Cerebellar cortex (tissue), 1 donor: ENCODE measurements around the gene COPS8.

Experiments used
- DNase-seq: peaks from one replicate; pipeline ENCODE4 v3.0.0-alpha.2; 2015; ENCODE audit warnings: low spot score

Gene COPS8

DNA sequence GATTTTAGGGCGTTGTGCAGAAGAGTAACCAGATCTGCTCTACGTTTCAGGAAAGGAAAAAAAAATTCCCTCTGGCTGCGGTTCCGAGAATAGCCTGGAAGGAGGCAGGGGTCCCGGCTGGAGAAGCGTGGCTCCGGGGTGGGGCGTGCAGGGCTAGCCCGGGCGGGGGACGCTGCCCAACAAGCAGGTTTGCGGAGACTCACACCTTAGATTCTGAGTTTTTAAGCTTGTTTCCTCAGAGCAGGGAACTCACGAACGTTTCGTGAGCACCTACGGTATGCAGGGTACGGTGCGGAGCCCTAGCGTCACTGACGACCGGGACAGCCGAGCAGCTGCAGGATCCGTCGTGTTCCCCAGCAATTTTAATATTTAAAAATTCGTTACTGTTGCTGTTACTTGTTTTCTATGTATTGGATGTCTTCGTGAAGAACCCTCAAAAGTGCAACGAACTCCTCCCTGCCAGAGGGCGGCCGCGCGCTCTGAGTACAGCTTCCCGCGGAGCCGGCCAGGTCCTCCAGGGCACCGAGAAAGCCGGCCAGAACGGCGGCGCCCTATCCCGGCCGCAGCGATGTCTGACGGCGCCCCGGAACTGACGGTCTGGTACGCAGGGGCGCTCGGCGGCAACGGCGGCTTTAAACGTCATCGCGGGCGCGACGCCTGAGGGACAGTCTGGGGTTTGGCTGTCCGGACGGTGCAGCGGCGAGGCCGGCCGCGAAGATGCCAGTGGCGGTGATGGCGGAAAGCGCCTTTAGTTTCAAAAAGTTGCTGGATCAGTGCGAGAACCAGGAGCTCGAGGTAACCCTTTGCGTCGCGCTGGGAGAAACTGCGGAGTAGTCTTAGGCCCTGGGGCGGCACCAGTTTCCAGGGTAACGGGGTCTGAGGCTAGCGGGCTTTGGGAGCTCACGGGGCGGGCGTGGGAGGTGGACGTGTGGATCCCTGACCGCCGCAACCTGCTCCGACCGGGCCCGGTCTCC lies at the start of gene COPS8:
Gene COPS8, plus strand, starts transcription at position 642 of the 974 bp plus-strand sequence. Its CDS starts 76 bp downstream, at position 718.
- peak; percentile 92 for DNase-seq

GRCh38 chr2:237039301-237040031 lies 46.2 kb upstream of the COPS8 start:
- no peak for DNase-seq

DNA sequence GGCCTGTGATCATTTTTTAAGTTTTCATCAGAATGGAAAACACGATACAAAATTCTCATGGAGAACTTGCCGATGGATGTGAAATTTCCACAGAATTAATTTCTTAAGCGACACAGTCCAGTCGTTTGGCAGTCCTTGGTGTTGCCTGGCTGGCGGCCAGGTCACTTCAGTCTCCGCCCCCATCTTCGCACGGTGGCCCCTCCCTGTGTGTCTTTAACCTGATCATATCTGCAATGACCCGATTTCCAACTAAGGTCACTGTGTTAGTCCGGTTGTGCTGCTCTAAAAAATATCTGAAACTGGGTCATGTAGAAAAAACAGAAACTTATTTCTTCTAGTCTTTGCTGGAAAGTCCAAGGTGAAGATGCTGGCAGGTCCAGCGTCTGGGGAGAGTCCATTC lies 44.5 kb upstream of the COPS8 start:
- DNase-seq: no peak

- DNase-seq: no peak
Measured at GRCh38 chr2:237042101-237042500, 43.6 kb upstream of the COPS8 start.

DNA sequence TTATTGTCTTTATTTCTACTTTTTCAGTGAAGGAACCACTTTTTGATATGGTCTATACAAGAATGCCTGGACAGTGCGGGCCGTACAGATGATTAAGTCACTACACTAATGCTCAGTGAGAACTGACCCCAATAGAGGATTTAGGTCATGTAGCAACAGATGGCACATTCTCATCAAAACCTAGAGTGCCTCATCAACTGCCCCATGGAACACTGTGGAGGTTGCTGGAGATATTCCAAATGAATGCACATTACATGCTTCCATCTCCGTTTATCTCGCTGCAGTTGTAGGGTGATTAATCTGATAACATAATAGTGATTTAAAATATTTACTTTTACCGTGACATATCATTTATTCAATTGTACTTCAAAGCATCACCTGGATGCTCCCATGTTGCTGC lies 41.8 kb upstream of the COPS8 start:
- DNase-seq: peak; percentile 14

GRCh38 chr2:237044281-237044680 lies 41.4 kb upstream of the COPS8 start:
- DNase-seq: no peak

DNA sequence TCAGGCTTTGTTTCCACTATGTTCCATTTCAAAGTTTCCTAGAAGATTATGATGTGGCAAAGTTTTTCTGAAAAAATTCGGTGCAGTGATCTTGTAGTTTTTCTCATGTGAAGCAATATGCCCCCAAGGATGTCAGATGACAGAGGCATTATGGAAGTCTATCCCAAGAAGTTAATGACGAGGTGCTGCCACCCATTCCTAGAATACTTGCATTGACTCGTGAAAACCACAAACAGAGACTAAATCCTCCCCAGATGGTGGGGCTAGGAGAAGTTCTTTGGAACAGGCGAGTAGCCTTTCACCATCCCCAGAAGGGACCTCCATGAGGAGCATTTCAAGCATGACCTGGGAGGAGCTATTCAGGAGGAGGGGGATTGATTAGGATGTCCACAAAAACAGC lies 40.2 kb upstream of the COPS8 start:
- no peak for DNase-seq

- no peak for DNase-seq
Measured at GRCh38 chr2:237048595-237048994, 37.1 kb upstream of the COPS8 start.

DNA sequence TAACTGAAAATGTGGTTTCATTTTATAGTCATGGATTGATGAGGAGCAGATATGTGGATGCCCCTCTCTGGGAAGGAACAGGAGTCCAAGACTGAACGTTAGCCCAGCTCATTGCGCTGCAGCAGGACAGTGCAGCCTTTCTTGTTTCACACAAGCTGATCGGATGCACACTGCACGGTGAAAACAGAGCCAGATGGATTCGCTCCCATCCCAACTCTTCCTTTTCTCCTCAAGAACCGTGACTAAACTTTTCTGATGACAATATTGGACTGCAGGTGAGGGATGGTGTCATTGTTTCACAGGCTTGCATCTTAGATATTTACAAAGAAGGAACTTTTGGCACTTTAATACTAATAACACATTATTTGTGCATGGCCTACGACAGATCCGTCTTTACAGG lies 33.8 kb upstream of the COPS8 start:
- no peak for DNase-seq

DNA sequence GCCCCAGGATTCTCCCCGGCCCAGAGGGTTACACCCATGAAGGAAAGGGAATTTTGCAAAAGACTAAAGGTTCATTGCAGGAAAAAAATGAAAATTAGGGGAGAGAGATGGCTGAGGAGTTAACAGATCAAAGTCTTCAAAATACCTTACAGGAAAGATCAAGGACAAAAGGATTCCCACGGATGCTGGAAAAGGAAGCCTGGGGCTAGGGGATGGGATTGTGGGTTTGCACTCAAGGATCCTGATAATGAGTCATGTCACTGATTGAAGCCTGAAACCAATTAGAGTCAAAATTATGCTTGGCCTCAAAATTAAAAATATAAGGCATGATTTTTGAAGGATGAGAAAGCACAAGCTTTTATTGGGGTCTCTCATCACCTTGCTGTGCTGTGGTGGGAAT lies 32.6 kb upstream of the COPS8 start:
- DNase-seq: no peak

- no peak for DNase-seq
Measured at GRCh38 chr2:237055386-237056100, 30.1 kb upstream of the COPS8 start.

DNA sequence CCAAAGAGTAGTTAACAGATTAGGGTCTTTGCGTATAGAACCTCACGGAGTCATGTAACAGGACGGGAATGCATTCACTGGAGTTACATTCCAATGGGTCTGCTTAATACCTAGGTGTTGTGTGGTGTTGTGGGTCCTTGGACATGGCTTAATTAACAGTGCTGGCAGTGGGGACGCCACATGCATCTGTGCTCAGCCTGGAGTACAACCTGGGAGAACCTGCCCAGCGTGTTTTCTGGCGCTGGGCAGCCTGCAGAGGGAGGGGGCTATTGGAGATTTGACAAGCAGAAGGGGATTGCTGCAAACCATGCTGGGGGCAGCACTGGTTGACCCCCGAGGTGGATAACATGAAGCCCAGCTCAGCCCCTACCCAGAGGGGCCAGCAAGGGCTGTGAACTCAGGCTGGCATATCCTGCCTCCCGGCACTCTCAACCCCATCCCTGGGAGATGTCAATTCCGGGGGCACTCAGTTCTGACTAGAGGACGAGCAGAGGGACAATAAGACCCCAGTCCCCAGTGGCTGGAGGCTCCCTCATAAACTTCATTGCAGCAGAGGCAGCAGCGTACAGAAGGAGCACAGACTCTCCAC lies 29.3 kb upstream of the COPS8 start:
- DNase-seq: no peak

- DNase-seq: no peak
Measured at GRCh38 chr2:237057107-237057506, 28.6 kb upstream of the COPS8 start.

- DNase-seq: no peak
Measured at GRCh38 chr2:237057893-237058300, 27.8 kb upstream of the COPS8 start.

DNA sequence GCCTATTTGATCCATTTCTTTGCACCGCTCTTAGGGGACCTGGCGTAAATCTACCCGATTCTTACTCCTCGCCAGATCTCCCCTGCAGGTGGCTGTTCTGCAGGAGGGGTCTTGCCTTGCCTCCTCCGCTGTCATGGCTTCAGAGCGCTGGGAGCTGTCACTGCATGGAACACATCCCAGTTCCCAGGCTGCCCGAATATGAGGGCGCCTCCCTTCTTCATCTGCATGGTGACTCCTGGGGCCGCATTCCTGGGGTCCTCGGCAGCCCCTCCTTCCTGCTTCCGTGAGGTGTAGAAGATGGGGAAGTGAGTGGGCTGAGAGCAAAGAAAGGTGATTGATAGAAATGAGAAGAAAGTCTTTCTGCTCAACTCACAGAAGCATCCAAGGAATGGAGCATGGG lies 27.3 kb upstream of the COPS8 start:
- no peak for DNase-seq

GRCh38 chr2:237059155-237059875 lies 26.4 kb upstream of the COPS8 start:
- DNase-seq: no peak

DNA sequence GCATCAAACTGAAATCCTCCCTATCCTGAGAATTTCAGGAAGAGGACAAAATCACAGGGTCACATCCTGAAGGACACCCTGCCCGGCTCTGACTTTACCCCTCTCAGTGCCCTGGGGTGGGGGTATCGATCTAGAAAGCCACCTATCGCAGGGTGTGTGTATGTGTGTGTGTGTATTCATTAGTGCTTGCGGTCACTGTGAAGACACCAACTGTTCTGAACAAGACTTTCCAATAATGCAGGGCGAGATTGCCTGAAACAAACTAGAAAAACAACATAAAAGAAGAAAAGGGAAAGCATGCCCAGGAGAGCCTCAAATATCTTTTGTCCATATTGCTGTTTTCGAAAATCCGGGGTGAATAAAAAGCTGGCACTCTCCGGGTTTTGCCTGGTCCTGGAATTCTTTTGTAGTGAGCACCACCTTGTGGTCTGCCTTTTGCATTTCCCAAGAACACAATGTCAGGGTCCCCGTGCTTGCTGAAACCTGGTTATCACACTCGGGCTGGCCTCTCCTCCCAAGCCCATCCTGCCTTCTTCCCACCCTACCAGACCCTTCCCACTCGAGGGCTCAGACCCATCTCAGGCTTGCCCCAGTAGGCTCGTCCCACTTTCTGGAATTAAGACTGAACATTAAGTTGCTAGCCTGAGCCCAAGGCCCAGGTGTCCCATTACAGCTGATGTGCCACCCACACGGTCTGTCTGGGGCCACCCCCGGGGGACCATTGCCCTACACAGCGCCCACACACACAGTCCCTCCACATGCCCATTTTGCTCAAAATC lies 25.0 kb upstream of the COPS8 start:
- DNase-seq: peak; percentile 76

DNA sequence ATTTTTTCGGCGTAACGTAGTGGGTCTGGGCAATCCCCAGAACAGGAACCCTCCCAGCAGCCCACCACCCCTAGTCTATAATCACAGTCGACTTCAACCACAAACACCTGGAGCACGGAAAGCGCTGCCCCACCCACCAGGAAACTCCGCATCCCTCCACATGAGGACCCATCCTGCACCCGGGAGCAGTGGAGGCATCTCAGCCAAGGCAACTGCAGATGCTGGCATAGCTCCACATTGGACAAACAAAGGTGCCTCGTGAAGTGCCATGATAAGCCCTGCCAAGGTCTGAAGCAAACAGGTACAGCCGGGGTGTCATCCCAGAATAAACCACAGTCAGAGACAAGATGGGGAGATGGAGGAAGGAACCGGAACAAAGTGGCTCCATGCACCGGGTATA lies 24.3 kb upstream of the COPS8 start:
- no peak for DNase-seq

DNA sequence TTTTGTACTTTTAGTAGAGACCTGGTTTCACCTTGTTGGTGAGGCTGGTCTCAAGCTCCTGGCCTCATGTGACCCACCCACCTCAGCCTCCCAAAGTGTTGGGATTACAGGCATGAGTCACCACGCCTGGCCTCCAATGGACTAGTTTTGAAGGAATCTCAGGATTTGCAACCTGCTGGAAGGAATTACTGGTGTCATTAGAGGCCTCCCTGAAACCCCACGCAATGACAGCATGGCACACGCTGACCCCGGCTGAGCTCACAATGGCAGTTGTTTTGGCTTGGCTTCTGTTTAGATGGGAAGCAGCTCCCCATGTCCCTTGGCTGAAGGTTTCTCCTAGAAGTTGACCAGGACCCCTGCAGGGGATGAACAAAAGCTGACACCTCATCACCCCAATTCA lies 23.1 kb upstream of the COPS8 start:
- no peak for DNase-seq

DNA sequence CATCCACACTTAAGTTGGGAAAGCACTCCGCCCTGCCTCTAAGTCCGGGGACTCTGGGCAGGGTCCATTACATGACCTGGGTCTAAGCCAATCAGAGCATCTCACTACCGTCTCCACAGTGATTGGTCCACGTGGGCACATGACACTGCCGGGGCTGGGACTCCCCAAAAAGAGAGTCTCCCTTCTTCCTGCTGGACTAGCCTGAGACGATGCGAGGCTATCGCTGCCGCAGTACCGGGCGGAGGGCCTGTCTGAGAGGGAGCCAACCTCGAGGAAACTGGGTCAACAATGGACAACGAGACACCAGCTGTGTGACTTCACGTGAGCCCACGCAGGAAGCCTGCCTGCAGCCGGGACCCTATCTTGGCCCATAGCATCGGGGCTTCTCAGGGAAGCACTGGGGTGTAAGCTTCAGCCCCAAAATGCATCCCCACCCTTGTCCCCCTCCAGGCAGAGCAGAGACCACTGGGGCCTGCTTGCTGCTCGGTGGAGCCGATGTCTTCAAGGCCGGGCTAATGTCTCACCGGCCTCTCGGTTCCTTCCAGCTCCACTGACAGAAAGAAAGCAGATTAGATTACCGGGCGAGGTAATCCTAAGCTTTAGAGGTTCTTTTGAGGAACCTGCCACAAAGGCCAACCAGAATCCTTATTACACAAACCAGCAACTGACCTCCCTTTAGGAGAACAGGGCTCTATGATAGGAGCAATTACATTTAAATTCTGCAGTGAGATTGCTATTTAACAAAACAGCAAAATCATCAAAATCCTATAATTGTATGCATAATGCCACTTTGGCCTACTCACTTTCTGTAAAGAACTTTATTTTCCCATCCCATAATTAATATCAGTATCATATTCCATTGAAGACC lies 21.3 kb upstream of the COPS8 start:
- DNase-seq: no peak
